IMR-90 (cell line): ENCODE measurements around the gene KLC1. TPM values are rescaled to one million over a fixed set of nuclear protein-coding genes. Genes with fewer than 3 reads are reported as not detected.
A peak's percentile ranks its signal among the peaks of the same experiment; 100 is the strongest.

ENCODE experiments used
- ATAC-seq: fragments of 200-7000 bp; cut with Tn5 transposase; 2 replicates; pipeline ENCODE4 v1.9.1; 2020; ENCODE audit warnings: low read depth, mild to moderate bottlenecking, moderate library complexity
- BruUV-seq: library from RNA; stranded (reverse); fragments of 400-500 nt; replicated peaks from 2 replicates; lab custom pipeline; 2021; lab: Mats Ljungman, UMichigan
- CTCF ChIA-PET: fragments of 300-600 bp; formaldehyde crosslinking; extraction: SDS; loops from one replicate; lab custom pipeline; 2021; ENCODE audit warnings: antibody characterized with exemption; lab: Yijun Ruan, JAX
- POLR2A ChIA-PET: fragments of 300-600 bp; sonication (Branson Sonifier 250); formaldehyde crosslinking; loops from one replicate; lab custom pipeline; 2022; ENCODE audit warnings: antibody characterized with exemption; ENCODE audit not compliant: unreplicated experiment; lab: Charles Lee
- DNase-seq: peaks from one replicate; pipeline ENCODE4 v3.0.0; 2013
- H2AFZ ChIP-seq: replicated peaks from 2 replicates; pipeline ENCODE3; 2013; ENCODE audit warnings: low read length, mild to moderate bottlenecking; ENCODE audit not compliant: poor library complexity
- H2AK5ac ChIP-seq: 2 replicates; pipeline ENCODE4 v1.6.1; 2013; ENCODE audit warnings: low read depth, low read length, inconsistent platforms
- H2AK9ac ChIP-seq: replicated peaks from 2 replicates; pipeline ENCODE3; 2013; ENCODE audit warnings: mild to moderate bottlenecking, low read depth, low read length, moderate library complexity; ENCODE audit not compliant: poor library complexity
- H2BK120ac ChIP-seq: 2 replicates; pipeline ENCODE4 v1.6.1; 2013; ENCODE audit warnings: low read depth, low read length, inconsistent platforms
- H2BK15ac ChIP-seq: 3 replicates; pipeline ENCODE4 v1.6.1; 2013; ENCODE audit warnings: low read depth, low read length, inconsistent platforms
- H2BK20ac ChIP-seq: 2 replicates; pipeline ENCODE4 v1.6.1; 2013; ENCODE audit warnings: low read depth, mild to moderate bottlenecking, inconsistent platforms, low read length, moderate library complexity
- H2BK5ac ChIP-seq: 2 replicates; pipeline ENCODE4 v1.6.1; 2013; ENCODE audit warnings: mild to moderate bottlenecking, low read depth, low read length, inconsistent platforms; ENCODE audit not compliant: poor library complexity, severe bottlenecking
- H3K14ac ChIP-seq: replicated peaks from 2 replicates; pipeline ENCODE4 v1.6.1; 2013; ENCODE audit warnings: low read depth, low read length, inconsistent platforms
- H3K18ac ChIP-seq: 2 replicates; pipeline ENCODE4 v1.6.1; 2013; ENCODE audit warnings: low read depth, low read length, control low read depth
- H3K23ac ChIP-seq: 2 replicates; pipeline ENCODE4 v1.6.1; 2013; ENCODE audit warnings: low read depth, low read length, inconsistent platforms
- H3K27ac ChIP-seq: 2 replicates; pipeline ENCODE4 v1.5.1; 2013; ENCODE audit warnings: mild to moderate bottlenecking, control low read depth, low read length; ENCODE audit not compliant: insufficient read depth
- H3K27me3 ChIP-seq: 2 replicates; pipeline ENCODE4 v1.6.1; 2013; ENCODE audit warnings: low read length; ENCODE audit not compliant: control insufficient read depth, insufficient read depth
- H3K36me3 ChIP-seq: 2 replicates; pipeline ENCODE4 v1.6.1; 2013; ENCODE audit warnings: low read length, mixed read lengths; ENCODE audit not compliant: control insufficient read depth, insufficient read depth
- H3K4ac ChIP-seq: 2 replicates; pipeline ENCODE4 v1.6.1; 2013; ENCODE audit warnings: low read depth, low read length, inconsistent platforms
- H3K4me1 ChIP-seq: 2 replicates; pipeline ENCODE4 v1.6.1; 2013; ENCODE audit warnings: low read length, mixed read lengths; ENCODE audit not compliant: control insufficient read depth, insufficient read depth
- H3K4me2 ChIP-seq: 2 replicates; pipeline ENCODE4 v1.6.1; 2013; ENCODE audit warnings: low read depth, mild to moderate bottlenecking, control low read depth, low read length, moderate library complexity
- H3K4me3 ChIP-seq: 2 replicates; pipeline ENCODE4 v1.5.1; 2013; ENCODE audit warnings: low read depth, mild to moderate bottlenecking, control low read depth, low read length, moderate library complexity; ENCODE audit not compliant: insufficient read depth
- H3K56ac ChIP-seq: 2 replicates; pipeline ENCODE4 v1.6.1; 2013; ENCODE audit warnings: low read length, inconsistent platforms; ENCODE audit not compliant: insufficient read depth; ENCODE audit errors: extremely low read depth
- H3K79me1 ChIP-seq, 2 experiments: 2 replicates each; pipeline ENCODE4 v1.6.1; 2013; ENCODE audit warnings: low read length in 2 of 2, inconsistent platforms in 1 of 2, low read depth in 1 of 2
- H3K9ac ChIP-seq: 2 replicates; pipeline ENCODE4 v1.6.1; 2013; ENCODE audit warnings: low read depth, low read length, control low read depth
- H3K9me1 ChIP-seq: 2 replicates; pipeline ENCODE4 v1.6.1; 2013; ENCODE audit warnings: low read length, inconsistent platforms; ENCODE audit not compliant: insufficient read depth
- H3K9me3 ChIP-seq: 2 replicates; pipeline ENCODE4 v1.6.1; 2013; ENCODE audit warnings: low read length; ENCODE audit not compliant: control insufficient read depth, insufficient read depth
- H4K20me1 ChIP-seq: 2 replicates; pipeline ENCODE4 v1.6.1; 2013; ENCODE audit warnings: low read length, inconsistent platforms; ENCODE audit not compliant: insufficient read depth
- H4K5ac ChIP-seq: 2 replicates; pipeline ENCODE4 v1.6.1; 2013; ENCODE audit warnings: mild to moderate bottlenecking, low read depth, low read length, control low read depth
- H4K8ac ChIP-seq, 2 experiments: 2 replicates each; pipeline ENCODE4 v1.6.1; 2013; ENCODE audit warnings: low read depth in 2 of 2, low read length in 2 of 2, control low read depth in 1 of 2, inconsistent platforms in 1 of 2
- H4K91ac ChIP-seq: 2 replicates; pipeline ENCODE4 v1.6.1; 2013; ENCODE audit warnings: low read depth, low read length, inconsistent platforms; ENCODE audit not compliant: insufficient read depth
- CHD1 ChIP-seq: IDR thresholded peaks from 2 replicates; pipeline ENCODE4 v1.6.1; 2012; ENCODE audit warnings: low read depth, low read length, improper control_type of control experiment
- ELK1 ChIP-seq: fragments of 150-350 bp; IDR thresholded peaks from 2 replicates; pipeline ENCODE4 v1.6.1; 2016; ENCODE audit warnings: low read depth, mild to moderate bottlenecking, low read length, moderate library complexity, borderline replicate concordance
- MAFK ChIP-seq: IDR thresholded peaks from 2 replicates; pipeline ENCODE4 v1.6.1; 2012; ENCODE audit warnings: low read depth, low read length, improper control_type of control experiment
- NFE2L2 ChIP-seq: fragments of 150-350 bp; IDR thresholded peaks from 2 replicates; pipeline ENCODE4 v1.6.1; 2016; ENCODE audit warnings: low read depth, mild to moderate bottlenecking, low read length
- RCOR1 ChIP-seq: IDR thresholded peaks from 2 replicates; pipeline ENCODE4 v1.6.1; 2012; ENCODE audit warnings: mild to moderate bottlenecking, low read length, improper control_type of control experiment; ENCODE audit not compliant: insufficient replicate concordance
- RFX5 ChIP-seq: IDR thresholded peaks from 2 replicates; pipeline ENCODE4 v1.8.0; 2012; ENCODE audit warnings: low read depth, mild to moderate bottlenecking, low read length, moderate library complexity
- WGBS, 2 experiments: methylation state at CpG; one replicate each; pipeline versions ENCODE4 v1.1.5 to v1.1.7; 2013; ENCODE audit warnings: missing lambda C conversion rate in 2 of 2; ENCODE audit not compliant: insufficient read length in 1 of 2; ENCODE audit errors: extremely low coverage in 2 of 2; 5-methylcytosine and 5-hydroxymethylcytosine counted together
- dilution Hi-C: fragments of 300-500 bp; cut with HindIII; formaldehyde crosslinking; loops from one replicate; pipeline ENCODE4 v1.14.3; 2018; ENCODE audit warnings: low sequenced_read_pairs; ENCODE audit not compliant: unreplicated experiment
- in situ Hi-C: fragments of 300-500 bp; cut with MboI; formaldehyde crosslinking; loops from 3 replicates; pipeline ENCODE4 v1.14.3; 2019; ENCODE audit warnings: low sequenced_read_pairs, inconsistent platforms, mixed read lengths
- intact Hi-C: fragments of 100-400 bp; cut with micrococcal nuclease; formaldehyde crosslinking; loops from 2 replicates; pipeline ENCODE4 v1.10.0; 2022
- polyA plus RNA-seq, 3 experiments: library from polyadenylated mRNA; depleted of rRNA; stranded (reverse); fragments of >200 nt; gene quantifications; 2 replicates each; pipeline ENCODE4 v1.2.3, GENCODE V29; 2012; ENCODE audit warnings: low replicate concordance in 1 of 3
- total RNA-seq: library from RNA; depleted of rRNA; stranded (reverse); fragments of >200 nt; gene quantifications from 2 replicates; pipeline ENCODE4 v1.2.3, GENCODE V29; 2012
- TF ChIP-seq, protein P1 (sequence below): conservative IDR thresholded peaks from 2 replicates; pipeline ENCODE4 v1.5.1; 2012; ENCODE audit warnings: mild to moderate bottlenecking, low read depth, low read length, improper control_type of control experiment

Gene KLC1
- total and polyA plus RNA-seq, 2 of the 4 experiments (the other 2 are of a cell fraction), result 101 to 157 TPM

DNA sequence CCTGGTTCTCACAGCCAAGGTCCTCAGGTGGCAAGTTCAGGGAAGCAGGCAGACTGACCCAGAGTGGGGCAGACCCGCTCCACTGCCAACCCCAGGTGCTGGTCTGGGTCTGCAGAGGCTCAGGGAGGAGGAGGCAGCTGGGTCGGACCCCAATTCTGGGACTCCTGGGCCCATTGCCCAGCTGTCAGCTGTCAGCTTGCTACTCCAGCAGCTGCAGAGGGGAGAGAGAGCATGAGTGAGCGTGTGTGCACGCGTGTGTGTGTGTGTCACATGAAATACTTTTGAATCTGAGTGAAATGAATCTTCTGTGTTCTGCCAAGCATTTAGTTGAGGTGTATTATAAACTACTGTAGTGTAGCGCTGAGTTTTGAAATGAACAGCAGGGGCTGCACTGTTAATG lies 55.5 kb downstream of the KLC1 start:
- DNase-seq (no peak), ATAC-seq (no peak)
- Histone ChIP-seq H3K56ac (no peak overlapping the region), H4K8ac (no peak overlapping the region), H3K18ac (no peak overlapping the region), H2BK20ac (no peak overlapping the region), H2BK5ac (no peak overlapping the region), H4K91ac (no peak overlapping the region), H3K4me1 (peaks cover 8% of the 10 kb centered on the region), H4K5ac (no peak overlapping the region), H2BK120ac (no peak overlapping the region), H3K36me3 (peaks cover 62% of the 10 kb centered on the region), H3K4me3 (no peak overlapping the region), H3K4me2 (no peak overlapping the region), H2AK5ac (no peak overlapping the region), H3K14ac (no peak overlapping the region), H2BK15ac (no peak overlapping the region), H3K4ac (no peak overlapping the region), H3K27ac (no peak overlapping the region), H4K20me1 (peaks cover 44% of the 10 kb centered on the region), H3K9ac (0 out of 2 replicates have a peak overlapping the region, but pooled peaks have one; percentile 19), H3K79me1 (peaks cover 42 to 70% of the 10 kb centered on the region in 2 experiments), H3K27me3 (no peaks in the 10 kb centered on the region), H3K23ac (no peak overlapping the region), H2AFZ (no peak overlapping the region), H3K9me1 (peaks cover 10% of the 10 kb centered on the region; the same call in 1 of the 2 replicates), H2AK9ac (no peak overlapping the region), H3K9me3 (no peaks in the 10 kb centered on the region)
- intact Hi-C loops (no loop called here), dilution Hi-C loops (no loop called here), in situ Hi-C loops (loop anchor here (10.0 kb wide), 1 partner anchor 110 kb away; no protein-coding TSS in a partner anchor)
- ChIA-PET POLR2A (no interaction called here), CTCF (no interaction called here)
- TF ChIP-seq MAFK (no peak), RFX5 (no peak), ELK1 (no peak), NFE2L2 (no peak), CHD1 (no peak), RCOR1 (no peak)
- TF ChIP-seq, protein P1, sequence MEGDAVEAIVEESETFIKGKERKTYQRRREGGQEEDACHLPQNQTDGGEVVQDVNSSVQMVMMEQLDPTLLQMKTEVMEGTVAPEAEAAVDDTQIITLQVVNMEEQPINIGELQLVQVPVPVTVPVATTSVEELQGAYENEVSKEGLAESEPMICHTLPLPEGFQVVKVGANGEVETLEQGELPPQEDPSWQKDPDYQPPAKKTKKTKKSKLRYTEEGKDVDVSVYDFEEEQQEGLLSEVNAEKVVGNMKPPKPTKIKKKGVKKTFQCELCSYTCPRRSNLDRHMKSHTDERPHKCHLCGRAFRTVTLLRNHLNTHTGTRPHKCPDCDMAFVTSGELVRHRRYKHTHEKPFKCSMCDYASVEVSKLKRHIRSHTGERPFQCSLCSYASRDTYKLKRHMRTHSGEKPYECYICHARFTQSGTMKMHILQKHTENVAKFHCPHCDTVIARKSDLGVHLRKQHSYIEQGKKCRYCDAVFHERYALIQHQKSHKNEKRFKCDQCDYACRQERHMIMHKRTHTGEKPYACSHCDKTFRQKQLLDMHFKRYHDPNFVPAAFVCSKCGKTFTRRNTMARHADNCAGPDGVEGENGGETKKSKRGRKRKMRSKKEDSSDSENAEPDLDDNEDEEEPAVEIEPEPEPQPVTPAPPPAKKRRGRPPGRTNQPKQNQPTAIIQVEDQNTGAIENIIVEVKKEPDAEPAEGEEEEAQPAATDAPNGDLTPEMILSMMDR, result no peak
- 83% methylated on average over 2 of the region's 6 CpGs; no CpG with 5 or more reads in 1 of the 2 experiments for WGBS, 2 experiments
- BruUV-seq, result no TSS peak
